ENCODE data around the gene MMRN2.

- TF ChIP-seq, protein P1, sequence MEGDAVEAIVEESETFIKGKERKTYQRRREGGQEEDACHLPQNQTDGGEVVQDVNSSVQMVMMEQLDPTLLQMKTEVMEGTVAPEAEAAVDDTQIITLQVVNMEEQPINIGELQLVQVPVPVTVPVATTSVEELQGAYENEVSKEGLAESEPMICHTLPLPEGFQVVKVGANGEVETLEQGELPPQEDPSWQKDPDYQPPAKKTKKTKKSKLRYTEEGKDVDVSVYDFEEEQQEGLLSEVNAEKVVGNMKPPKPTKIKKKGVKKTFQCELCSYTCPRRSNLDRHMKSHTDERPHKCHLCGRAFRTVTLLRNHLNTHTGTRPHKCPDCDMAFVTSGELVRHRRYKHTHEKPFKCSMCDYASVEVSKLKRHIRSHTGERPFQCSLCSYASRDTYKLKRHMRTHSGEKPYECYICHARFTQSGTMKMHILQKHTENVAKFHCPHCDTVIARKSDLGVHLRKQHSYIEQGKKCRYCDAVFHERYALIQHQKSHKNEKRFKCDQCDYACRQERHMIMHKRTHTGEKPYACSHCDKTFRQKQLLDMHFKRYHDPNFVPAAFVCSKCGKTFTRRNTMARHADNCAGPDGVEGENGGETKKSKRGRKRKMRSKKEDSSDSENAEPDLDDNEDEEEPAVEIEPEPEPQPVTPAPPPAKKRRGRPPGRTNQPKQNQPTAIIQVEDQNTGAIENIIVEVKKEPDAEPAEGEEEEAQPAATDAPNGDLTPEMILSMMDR (conservative IDR thresholded peaks at IDR 0.05; ENCODE audit: low read depth, low read length), result no peak
- TF ChIP-seq EZH2 (IDR thresholded peaks at IDR 0.05; ENCODE audit: borderline replicate concordance, low read depth, low read length, poor library complexity, severe bottlenecking), result no peak
Observed at GRCh38 chr10:86938260-86938659, 19.2 kb downstream of the MMRN2 start.
